ENCODE measurements around the gene CEP350.
"Not testable (repeated sequence)": the region's sequence is repeated elsewhere in the genome, so short reads cannot be mapped to it uniquely, and the experiment has no call there.

CEP350 gene

GRCh38 chr1:180133688-180134087, 179.1 kb downstream of the CEP350 start:
- DNase-seq: not testable (repeated sequence)

- DNase-seq: no peak
Observed at GRCh38 chr1:180135535-180135934, 180.9 kb downstream of the CEP350 start.

- DNase-seq: no peak
Observed at GRCh38 chr1:180136331-180136967, 181.8 kb downstream of the CEP350 start.

GRCh38 chr1:180136968-180137356, 182.4 kb downstream of the CEP350 start:
- DNase-seq: no peak

- no peak for DNase-seq
Observed at GRCh38 chr1:180137776-180138175, 183.2 kb downstream of the CEP350 start.

GRCh38 chr1:180141381-180141934, 186.8 kb downstream of the CEP350 start:
- DNase-seq: no peak

GRCh38 chr1:180143359-180143758, 188.7 kb downstream of the CEP350 start:
- DNase-seq: no peak

GRCh38 chr1:180144659-180145357, 190.2 kb downstream of the CEP350 start:
- no peak for DNase-seq

GRCh38 chr1:180145446-180145845, 190.8 kb downstream of the CEP350 start:
- no peak for DNase-seq

- DNase-seq: no peak
Observed at GRCh38 chr1:180150982-180151381, 196.4 kb downstream of the CEP350 start.

GRCh38 chr1:180151508-180151907, 196.9 kb downstream of the CEP350 start:
- DNase-seq: no peak

GRCh38 chr1:180152588-180152987, 198.0 kb downstream of the CEP350 start:
- DNase-seq: no peak

GRCh38 chr1:180153032-180153431, 198.4 kb downstream of the CEP350 start:
- no peak for DNase-seq

- no peak for DNase-seq
Observed at GRCh38 chr1:180154003-180154324, 199.4 kb downstream of the CEP350 start.

GRCh38 chr1:180154325-180155181, 199.9 kb downstream of the CEP350 start, which contains the start of gene QSOX1:
Gene QSOX1 (plus strand): TSS chr1:180154869. CDS start chr1:180154908, 39 bp downstream.
- peak; percentile 77 for DNase-seq

GRCh38 chr1:180155182-180155682, 200.6 kb downstream of the CEP350 start:
- DNase-seq: no peak

GRCh38 chr1:180156201-180156600, 201.6 kb downstream of the CEP350 start:
- no peak for DNase-seq

GRCh38 chr1:180156631-180157091, 202.1 kb downstream of the CEP350 start:
- DNase-seq: no peak

GRCh38 chr1:180157108-180157507, 202.5 kb downstream of the CEP350 start:
- no peak for DNase-seq

- DNase-seq: peak; percentile 92
Observed at GRCh38 chr1:180157576-180158057, 203.0 kb downstream of the CEP350 start.

- no peak for DNase-seq
Observed at GRCh38 chr1:180158149-180159147, 203.8 kb downstream of the CEP350 start.

GRCh38 chr1:180160357-180160756, 205.7 kb downstream of the CEP350 start:
- DNase-seq: no peak

Measured in NCI-H774 (cell line).